ENCODE measurements around the gene NFATC1.

The NFATC1 gene

DNA sequence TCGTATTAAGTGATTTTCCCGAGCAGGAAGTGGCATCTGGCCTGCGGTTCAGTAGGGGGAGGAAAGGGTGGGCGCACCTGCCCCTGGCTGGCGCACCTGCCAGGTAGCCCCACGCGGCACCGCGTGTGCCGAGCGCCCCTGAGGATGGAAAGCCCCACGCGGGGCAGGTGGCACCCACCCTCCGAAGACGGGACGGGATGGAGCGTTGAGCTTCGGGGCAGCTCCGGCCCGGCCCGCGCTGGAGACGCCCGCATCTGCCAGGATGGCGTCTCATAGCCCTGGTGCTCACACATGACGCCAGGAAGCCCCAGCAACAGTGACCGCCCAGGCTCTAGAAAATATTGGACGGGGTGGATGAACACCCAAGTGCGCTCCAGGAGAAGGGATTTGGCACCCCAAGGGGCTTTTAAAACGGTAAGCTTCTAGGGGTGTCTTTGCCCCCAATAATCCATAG is 2.5 kb upstream of the NFATC1 start:
- DNase-seq: no peak

DNA sequence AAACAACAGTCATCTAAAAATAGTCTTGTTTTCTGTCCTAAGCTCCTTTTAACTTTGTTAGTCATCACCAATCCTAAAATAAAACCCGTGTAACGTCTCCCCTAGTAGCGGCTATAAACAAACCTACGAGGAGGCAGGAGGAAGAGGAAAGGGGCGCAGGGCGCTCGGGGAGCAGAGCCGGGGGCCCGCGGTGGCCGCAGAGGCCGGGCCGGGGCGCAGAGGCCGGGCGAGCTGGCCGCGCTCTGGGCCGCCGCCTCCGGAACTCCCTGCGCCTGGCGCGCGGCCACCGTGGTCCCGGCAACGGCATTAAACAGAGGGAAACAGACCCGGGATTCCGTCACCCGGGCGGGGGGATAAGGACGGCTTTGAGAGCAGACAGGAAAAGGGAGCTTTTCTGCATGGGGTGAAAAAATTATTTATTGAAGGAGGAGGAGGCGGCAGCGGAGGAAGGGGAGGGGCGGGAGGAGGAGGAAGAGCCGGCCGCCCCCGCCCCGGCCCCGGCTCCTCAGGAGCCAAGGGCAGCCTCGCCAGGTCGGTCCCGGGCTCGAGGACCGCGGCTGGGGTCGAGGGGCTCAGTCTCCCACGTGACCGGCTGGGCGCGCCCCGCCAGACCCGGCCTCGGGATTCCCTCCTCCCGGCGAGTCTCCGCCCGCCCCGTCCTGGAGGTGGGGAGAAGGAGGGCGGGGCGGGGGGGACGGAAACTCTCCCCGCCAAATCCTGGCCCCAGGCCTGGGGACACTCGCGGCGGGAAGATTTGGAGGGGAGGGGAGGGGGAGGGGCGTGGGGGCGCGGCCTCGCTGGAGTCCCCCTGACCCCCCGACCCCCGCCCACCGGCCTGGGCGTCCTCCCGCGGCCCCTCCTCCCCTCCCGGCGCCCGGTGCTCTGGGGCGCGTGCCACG is 1.8 kb upstream of the NFATC1 start:
- peak; percentile 66 for DNase-seq

DNA sequence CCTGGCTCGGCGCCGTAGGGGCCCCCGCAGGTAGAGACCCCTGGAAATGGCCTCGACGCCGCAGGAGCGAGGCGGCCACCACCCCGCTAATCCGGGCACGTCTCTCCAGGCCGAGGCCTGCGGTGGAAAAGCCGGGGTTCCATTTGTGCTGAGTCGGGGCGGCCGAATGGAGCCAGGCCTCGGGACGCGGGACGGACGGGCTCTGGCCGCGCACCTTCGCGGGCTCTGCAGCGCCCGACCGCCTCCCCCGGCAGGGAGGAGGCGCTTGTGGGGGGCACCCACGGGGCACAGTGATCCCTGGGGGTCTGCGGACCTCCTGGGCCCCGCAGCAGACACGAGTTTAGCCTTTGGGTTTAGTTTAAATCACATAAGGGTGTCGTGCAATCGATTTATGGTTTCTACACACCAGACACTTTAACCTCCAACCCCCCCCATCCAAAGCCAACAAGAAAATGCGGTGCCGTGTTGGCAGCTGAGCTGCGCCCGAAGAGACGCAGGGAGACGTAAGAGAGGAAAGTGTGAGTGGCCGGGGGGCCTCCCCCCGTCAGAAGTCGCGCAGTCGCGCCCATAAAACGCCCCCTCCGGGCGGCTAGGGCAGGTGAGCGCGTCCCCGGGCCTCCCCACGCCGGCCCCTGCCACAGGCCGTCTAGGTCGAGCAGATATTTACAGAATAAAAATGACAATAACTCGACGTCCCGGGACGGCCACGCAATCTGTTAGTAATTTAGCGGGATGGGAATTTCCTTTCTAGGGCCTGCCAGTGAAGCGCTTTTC is 1.0 kb upstream of the NFATC1 start:
- DNase-seq: peak; percentile 67

DNA sequence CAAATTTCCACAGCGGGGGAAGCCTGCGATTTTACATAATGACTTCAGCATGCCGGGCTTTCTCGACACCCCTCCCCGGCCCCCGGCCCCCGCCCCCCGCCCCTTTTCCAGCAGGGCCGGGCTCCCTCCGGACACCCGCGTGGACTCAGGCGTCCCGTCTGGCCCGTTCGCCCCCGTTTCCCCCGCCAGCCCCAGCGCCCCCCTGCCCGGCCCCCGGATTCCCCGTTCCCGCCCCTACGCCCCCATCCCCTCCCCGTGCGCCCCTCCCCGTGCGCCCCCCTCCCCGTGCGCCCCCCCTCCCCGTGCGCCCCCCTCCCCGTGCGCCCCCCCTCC is 456 bp upstream of the NFATC1 start:
- DNase-seq: no peak

DNA sequence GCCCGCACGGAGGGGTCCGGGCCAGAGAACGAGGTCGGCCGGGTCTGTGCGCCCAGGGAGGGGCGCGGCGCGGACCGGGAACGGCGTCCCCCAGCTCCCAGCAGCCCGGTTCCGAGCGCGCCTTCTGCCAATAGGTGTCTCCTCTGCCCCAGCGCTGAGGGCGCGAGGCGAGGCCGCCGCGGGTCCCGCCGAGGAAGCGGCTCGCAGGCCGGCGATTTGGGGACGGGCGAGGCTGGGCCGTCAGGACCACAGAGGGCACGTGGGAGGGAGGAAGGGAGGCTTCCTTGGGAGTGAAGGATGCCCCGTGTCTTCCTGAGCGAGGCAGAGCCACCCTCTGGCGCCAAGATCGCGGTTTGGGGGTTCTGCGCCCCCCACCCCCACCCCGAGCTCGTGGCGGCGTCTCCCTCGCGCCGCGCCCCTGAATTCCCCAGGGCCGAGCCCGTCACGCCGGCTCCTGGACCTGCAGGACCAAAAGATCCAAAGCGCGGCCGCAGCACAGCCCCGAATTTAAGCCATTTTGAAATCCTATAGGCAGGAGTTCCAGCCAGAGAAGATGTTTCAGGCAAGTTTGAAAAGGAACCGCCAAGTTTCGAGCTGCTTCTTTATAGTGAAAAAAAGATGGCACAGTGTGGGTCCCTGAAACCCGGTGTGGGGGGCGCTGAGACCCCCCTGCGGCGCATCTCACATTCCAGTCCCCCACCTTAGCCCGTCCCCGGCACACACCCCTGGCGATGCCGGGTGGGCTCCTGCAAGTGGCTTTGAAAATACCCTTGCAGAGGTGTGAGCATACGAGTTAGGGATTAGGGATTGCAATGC is 909 bp downstream of the NFATC1 start:
- peak; percentile 78 for DNase-seq

DNA sequence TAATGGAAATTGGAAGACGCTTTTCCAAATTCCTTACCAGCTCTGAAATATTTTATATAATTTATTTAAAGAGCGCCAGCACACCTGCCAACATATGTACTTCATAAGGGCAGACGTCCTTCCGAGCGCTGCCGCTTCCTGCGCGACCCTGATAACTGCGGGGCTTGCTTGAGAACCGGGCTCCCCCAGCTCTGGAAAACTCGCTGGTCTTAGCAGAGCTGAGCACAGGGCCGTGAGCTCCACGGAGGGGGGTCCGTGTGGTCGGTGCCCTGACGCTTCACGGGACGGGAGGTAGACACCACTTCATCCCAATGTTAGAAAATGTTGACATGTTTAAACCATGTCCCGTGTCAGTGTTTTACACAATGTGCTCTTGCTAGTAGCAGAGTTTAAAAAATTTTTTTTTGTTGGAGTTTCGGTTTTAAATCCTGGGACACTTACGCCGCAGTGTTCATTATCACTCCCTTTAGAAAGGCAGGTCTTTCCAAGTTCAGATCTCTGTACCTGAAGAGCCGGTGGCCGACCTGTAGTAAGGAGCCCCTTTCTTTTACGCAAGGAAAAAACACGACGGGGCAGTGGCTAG is 1.6 kb downstream of the NFATC1 start:
- DNase-seq: no peak

DNA sequence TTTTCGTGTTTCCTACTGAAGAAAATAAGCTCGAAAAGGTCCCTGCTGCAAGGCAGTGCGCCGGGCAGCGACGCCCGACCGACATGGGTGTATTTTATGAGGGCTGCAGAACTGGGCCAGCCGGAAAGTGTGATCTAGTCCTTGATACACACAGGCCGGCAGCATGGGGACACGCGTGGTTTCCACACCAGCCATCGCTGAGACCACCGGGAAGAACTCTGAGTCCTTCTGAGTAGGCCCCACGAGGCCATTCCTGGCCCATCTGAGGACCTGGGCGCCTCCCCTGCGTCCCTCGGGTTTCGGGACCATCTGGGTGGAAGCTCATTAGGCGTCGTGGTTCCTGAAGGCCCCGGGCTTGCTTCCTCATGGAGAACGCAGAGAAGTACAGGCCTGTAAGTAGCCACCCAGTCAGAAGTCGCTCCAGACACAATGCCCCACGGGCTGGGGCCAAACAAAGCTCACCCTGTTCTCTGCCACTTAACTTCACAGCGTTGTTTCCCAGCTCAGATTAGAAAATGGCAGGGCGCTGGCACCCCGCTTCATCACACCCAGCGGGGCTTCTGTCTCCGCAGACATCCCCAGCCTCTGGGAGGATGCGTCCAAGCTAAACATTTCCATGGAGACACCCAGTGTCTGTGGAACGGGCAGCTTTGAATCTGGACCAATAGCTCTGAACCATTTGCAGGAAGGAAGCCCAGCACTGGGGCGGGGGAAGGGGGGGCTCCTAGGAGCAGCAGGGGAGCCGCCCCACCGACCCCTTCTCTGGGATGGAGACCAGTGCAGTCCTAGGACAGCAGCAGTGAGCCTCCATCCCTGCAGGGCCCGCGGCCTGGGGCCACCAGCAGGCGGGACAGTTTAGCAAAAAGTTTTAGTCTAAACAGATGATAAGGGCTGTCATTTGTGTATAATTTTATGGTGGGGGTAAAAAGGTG is 2.4 kb downstream of the NFATC1 start:
- no peak for DNase-seq

DNA sequence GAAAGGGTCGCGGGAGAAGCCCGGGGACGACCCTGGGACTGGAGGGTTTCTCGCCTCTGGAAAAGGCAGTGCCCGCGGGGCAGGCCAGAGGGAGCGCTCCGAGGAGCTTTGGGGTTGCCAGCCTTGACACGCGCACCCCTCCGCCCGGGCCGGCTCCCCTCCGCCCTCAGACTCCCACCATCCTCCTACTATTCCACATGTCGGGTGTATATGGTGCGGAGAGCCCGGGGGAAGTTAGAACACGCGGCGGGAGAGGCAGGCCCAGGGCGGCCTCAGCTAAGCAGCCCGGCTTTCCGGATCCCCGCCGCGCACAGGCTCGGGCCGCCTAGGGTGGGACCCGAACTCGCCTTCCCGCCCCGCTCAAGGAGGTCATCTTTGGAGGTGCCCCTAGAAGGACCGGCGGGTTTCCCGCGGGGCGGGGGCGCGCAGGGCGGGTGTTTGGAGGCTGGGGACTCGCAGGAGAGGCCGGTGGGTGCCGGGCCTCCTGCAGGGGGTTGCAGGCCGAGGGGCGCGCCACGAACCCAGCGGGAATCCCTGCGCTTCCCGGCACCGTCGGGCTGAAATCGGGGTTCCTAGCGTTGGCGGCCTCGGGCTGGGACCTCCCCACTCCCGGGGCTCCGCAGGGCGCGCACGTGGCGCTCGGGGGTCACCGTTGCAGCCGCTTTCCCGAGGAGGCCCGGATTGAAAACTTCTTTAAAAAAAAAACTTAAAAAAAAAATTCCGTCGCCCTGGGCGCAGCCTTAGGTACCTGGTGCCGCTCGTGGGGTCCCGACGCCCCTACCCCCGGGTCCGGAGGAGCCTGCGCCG is 3.7 kb downstream of the NFATC1 start:
- DNase-seq: peak; percentile 52

DNA sequence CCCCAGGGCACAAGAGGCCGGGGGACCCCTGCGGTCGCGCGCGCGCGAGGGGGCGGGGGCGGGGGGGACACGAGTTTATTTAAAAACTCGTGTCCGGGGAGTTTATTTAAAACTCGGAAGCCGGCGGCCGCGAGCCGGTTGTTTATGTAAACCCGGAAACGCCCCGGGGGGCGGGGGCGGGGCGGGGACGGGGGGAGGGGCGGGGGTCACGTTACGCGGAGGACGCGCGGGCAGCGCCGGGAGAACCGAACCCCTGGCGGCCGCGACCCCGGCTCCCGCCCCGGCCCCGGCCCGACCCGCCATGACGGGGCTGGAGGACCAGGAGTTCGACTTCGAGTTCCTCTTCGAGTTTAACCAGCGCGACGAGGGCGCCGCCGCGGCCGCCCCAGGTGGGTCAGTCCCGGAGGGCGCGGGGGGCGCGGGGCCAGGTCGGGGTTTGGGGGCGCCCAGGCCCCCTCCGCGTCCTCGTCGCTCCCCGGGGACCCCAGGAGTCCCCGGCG is 4.4 kb downstream of the NFATC1 start:
- DNase-seq: peak; percentile 78

DNA sequence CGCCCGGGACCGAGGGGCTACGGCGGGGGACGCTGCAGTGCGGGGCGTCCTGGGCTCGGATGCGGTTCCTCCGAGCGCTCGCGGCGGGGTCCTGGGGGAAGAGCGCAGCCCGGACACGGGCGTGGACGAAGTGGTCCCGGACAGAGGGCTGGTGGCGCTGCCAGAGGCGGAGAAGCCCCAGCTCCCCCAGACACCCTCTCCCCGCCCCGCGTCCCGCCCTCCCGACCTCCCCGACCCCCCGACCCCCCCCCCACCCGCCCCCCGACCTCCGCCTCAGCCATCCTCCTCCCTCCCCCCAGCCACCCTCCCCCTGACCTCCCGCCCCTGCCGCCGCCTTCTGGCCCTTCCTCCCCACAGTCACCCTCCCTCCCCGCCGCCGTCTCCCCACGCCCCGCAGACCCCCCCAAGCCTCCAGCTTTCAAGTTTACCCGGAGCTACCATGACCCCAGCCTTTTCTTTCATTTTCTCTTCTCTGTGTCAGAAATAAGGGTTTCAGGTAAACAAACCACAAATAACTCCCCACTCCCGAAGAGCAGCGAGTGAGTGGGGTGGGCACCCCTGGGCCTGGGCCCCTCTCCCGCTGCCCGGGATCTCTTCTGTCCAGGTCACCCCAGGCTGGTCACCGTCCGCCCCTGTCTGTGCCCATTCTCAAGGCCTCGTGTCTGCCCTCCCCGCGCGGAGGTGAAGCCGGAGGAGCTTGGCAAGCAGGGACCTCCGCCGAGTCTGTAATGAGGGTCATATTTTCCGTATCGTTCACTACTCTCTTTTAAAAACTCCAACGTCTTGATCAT is 5.1 kb downstream of the NFATC1 start:
- DNase-seq: peak; percentile 60

DNA sequence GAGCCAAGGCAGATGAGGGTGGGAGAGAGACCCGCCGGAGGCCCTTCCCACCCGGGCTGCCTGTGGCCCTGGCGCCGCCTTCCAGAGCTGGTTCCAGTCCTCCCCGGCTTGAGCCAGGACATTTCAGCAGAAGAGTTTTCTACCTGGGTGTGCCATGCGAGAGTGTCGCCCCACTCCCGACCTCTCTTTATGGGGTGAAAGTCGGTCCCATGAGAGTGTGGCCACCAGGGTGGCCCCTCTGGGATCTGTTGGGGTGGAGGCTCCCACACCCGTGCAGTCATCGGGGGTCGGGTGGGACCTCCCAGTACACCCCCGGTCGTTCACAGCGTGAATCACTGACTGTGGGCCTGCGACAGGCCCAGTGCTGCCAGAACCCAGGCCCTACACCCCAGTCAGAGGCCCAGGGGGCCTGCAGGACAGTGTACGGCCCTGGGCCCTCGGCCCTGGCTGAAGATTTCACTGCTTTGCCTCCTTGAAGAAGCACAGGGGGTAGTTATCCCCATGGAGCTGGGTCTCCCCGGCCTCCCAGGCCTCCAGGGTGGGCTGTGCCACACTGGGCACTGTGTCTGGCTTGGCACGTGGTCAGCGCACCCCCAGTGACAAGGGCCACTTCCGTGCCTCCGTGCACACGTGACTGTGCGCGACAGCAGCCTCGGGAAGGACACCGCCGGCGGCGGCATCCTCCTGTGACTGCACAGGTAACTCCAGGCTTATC is 5.9 kb downstream of the NFATC1 start:
- DNase-seq: no peak

DNA sequence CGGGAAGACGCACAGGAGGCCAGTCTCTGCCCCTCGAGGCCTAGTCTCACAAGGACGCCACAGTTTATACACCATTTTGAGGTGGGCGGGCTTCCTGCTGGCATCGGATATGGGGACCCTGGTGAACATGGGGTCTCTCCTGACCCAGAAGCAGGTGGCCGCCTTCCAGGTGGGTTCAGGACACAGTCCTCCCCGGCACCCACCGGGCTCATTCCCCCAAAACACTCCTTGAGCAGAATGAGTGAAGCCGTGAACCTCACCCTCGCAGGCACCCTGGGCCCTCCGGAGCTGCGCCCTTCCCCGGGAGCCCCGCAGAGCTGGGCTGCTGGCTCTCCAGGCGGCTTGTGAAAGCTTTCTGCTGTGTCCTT is 6.5 kb downstream of the NFATC1 start:
- no peak for DNase-seq

DNA sequence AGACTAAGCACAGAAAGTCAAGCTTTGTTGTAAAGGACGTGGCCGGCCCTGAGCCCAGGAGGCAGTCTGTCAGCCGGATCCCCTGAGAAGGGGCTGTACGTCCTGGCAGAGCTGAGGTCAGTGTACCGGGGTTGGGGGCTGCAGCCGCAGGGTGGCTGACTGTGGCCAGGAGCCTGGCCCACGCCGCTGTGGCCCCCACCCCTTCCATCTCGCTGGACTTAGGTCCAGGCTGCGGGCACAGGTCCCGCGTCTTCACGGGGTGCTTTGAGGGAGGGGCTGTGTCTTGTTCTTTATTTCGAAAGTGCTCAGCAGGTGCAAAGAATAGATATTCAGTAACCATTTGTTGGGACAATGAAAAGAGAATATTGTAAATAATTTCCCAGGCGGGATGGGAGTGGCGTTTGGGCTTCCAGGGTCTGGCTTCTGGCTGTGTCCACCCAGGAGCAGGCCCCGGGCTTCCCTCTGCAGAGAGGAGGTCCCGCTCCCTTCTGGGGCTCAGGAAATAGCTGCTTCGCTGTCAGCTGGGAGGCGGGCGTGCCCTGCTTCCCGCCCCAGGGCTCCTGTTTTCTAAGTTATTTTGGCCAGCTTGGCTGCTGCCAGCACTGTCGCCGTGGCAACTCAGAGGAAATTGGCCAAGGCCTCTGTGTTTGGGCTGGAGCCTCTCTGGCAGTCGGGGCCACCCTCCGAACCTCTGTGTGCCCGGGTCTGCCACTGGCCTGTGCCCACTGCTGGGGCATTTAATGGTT is 7.4 kb downstream of the NFATC1 start:
- DNase-seq: peak; percentile 83

DNA sequence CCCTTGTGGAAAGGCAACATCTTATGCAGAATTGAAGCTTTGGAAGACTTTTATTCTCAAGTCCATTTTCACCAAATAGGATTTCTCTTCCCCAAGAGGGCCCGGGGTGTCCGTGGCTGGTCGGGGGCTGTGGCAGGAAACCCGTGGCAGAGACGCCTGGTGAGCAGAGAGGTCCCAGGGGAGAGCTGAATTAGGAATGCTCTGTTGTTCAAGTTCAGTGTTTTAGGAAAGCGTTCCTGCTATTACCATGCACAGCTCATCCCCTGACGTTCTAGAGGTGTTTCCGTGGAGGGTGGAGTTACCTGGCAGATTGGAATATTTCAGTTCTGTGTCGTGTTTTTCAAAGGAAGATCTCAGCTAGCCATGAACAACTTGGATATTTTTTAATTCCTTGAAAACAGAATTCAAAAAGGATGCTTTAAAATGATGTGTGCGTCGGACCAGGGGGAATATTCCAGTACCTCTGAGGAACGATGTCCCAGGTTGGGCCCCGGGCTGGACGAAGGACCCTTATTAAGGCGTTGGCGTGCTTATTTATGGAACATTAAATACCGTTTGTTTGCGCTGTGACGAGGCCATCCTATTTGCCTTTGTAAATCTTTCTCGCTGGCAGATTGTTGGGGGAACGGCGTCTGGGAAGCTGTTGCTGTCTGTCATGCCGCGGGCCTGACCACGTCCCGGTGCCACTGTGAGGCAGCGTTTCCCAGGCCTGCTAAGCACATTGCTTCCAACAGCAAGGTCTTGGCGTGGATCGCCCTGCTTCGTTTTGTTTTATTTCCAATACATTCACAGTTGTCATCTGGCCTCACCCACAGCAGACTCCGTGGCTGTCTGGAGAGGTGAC is 8.2 kb downstream of the NFATC1 start:
- DNase-seq: no peak

DNA sequence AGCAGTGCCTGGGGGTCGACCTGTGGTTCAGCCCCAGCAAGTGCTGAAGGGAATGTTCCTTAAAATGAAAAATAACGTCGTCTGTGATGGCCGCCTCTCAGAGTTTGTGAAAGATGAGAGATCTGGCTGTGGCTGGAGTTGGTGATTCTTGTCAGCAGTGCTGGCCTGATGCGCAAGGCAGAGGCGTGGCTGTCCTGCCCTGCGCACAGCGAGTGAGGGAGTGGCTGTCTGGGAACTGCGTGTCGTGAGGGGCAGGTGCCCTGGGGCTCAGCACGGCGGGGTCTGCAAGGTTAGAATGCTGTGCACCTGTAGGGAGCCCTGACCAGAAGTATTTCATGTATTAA is 8.8 kb downstream of the NFATC1 start:
- peak; percentile 51 for DNase-seq

DNA sequence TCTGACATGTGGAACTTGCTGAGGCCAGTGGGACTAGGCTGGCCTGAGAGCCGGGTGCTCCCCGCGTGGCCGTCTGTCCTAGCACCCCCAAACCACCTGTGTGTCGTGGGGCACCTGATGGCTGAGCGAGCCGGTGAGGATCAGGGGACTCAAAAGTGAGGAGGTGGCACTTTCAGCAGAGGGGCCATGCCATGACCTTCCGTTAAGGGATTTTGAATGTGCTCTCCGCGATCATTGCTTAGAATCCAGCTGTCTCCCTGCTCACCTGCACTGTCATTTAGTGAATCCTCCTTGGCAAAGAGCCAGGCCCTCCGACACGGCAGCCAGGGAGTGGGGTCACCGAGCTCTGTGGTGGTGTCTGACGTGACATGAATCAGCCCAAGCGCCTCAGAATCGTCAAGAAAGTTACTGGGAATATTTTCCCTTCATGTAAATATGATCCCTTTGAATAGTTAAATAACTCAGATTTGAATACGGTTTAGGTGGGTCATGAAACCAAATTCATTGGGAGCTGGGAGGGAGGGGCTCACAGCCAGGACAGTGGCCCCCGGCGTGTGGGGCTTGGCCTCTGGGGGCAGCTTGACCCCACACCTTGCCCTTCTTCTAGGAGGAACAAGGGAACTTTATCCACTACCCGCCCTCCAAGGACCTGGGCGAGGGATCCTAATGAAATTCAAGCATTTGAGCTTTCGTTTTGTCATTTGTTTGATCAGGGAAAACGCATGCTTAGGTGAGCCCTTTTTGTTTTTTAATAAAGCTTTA is 9.5 kb downstream of the NFATC1 start:
- DNase-seq: no peak

Measured in hematopoietic multipotent progenitor cell treated with erythropoietin and hydrocortisone succinate and interleukin-3 and kit ligand, for 6 days (in vitro differentiated cells).